Testis (tissue), 3 donors: ENCODE data around the gene MT1X. TPM values are rescaled to one million over a fixed set of nuclear protein-coding genes. Genes with fewer than 3 reads are reported as not detected.

ENCODE experiments used
- DNase-seq: peaks from one replicate; pipeline ENCODE4 v3.0.0-alpha.2; 2019
- H3K27ac ChIP-seq, 2 donors: fragments of 200-600 bp; sonication (generic); one replicate each; pipeline ENCODE4 v1.5.1; 2019
- H3K27me3 ChIP-seq: fragments of 200-600 bp; sonication (generic); one replicate; pipeline ENCODE4 v1.5.1; 2019
- H3K36me3 ChIP-seq: fragments of 200-600 bp; sonication (generic); one replicate; pipeline ENCODE4 v1.5.1; 2017; ENCODE audit warnings: low read depth; ENCODE audit errors: missing control alignments
- H3K4me1 ChIP-seq: fragments of 200-600 bp; sonication (generic); one replicate; pipeline ENCODE4 v1.5.1; 2019
- H3K4me3 ChIP-seq, 2 donors: fragments of 200-600 bp; sonication (generic); one replicate each; pipeline ENCODE4 v1.5.1; 2017 to 2019
- H3K9me3 ChIP-seq: fragments of 200-600 bp; sonication (generic); one replicate; pipeline ENCODE4 v1.5.1; 2017
- CTCF ChIP-seq, 3 experiments: fragments of 450-650 bp in 2 of 3; fragments of 200-600 bp in 1 of 3; sonication (generic) in 1 of 3; IDR thresholded peaks; one replicate each; pipeline ENCODE4 v1.5.1; 2016 to 2019; ENCODE audit warnings: antibody characterized with exemption in 3 of 3, mild to moderate bottlenecking in 2 of 3, moderate library complexity in 1 of 3
- POLR2A ChIP-seq: fragments of 450-650 bp; IDR thresholded peaks from one replicate; pipeline ENCODE4 v1.6.1; 2017; ENCODE audit warnings: antibody characterized with exemption, mild to moderate bottlenecking, moderate library complexity
- WGBS, 2 donors: methylation state at CpG; one replicate each; pipeline ENCODE4 v1.1.5; 2018; 5-methylcytosine and 5-hydroxymethylcytosine counted together
- intact Hi-C: fragments of 100-400 bp; cut with DNase I; formaldehyde crosslinking; loops from one replicate; pipeline ENCODE4 v1.15.1; 2023; ENCODE audit warnings: low total_unique reads
- polyA plus RNA-seq: library from polyadenylated mRNA; stranded (reverse); fragments of 350-450 nt; fragmentation: Illumina TruSeq; extraction: RNeasy Lipid Tissue Mini Kit (QIAGEN cat#74804); gene quantifications from one replicate; pipeline ENCODE4 v1.2.3, GENCODE V29; 2014; ENCODE audit warnings: low read depth, low replicate concordance; ENCODE audit not compliant: insufficient read depth
- total RNA-seq, 2 donors: library from RNA; depleted of rRNA; stranded (reverse); fragments of >200 nt; gene quantifications; one replicate each; pipeline ENCODE4 v1.2.3, GENCODE V29; 2016

MT1X gene
- total and polyA plus RNA-seq, 3 donors from 2014 or later: 51.7 to 180 (median 77.0) TPM

GRCh38 chr16:56684256-56684925, 2.1 kb downstream of the MT1X start:
- WGBS, 2 donors: 58 to 68% methylated on average over 4 of the region's 4 CpGs
- Histone ChIP-seq H3K4me1 (peaks cover 16% of the 10 kb centered on the region), H3K9me3 (no peaks in the 10 kb centered on the region), H3K27me3 (no peaks in the 10 kb centered on the region), H3K27ac (no peak overlapping the region), H3K36me3 (no peaks in the 10 kb centered on the region), H3K4me3 (no peak overlapping the region)
- TF ChIP-seq CTCF (IDR thresholded peaks at IDR 0.05) (no peak), POLR2A (no peak)
- no peak for DNase-seq
- intact Hi-C loops: no loop called here

- no peaks in the 10 kb centered on the region for H3K36me3 ChIP-seq
- intact Hi-C loops: no loop called here
- no peaks in the 10 kb centered on the region for H3K9me3 ChIP-seq
- no peak for TF ChIP-seq POLR2A
- TF ChIP-seq CTCF (IDR thresholded peaks at IDR 0.05): no peak
- 95 to 96% methylated on average over 4 of the region's 4 CpGs for WGBS, 2 donors
- H3K27ac ChIP-seq: no peak overlapping the region
- no peak overlapping the region for H3K4me3 ChIP-seq
- no peak for DNase-seq
- no peaks in the 10 kb centered on the region for H3K27me3 ChIP-seq
- H3K4me1 ChIP-seq: peaks cover 16% of the 10 kb centered on the region
Measured at GRCh38 chr16:56684926-56685590, 2.8 kb downstream of the MT1X start.

GRCh38 chr16:56686758-56687157, 4.5 kb downstream of the MT1X start:
- H3K27me3 ChIP-seq: no peaks in the 10 kb centered on the region
- WGBS, 2 donors: 86 to 98% methylated on average over 7 of the region's 7 CpGs
- intact Hi-C loops: no loop called here

GRCh38 chr16:56688762-56689161, 6.5 kb downstream of the MT1X start:
- intact Hi-C loops: no loop called here
- no peak for TF ChIP-seq POLR2A
- no peak for TF ChIP-seq CTCF (IDR thresholded peaks at IDR 0.05)
- DNase-seq: no peak
- H3K27ac ChIP-seq: no peak overlapping the region
- no peaks in the 10 kb centered on the region for H3K9me3 ChIP-seq
- WGBS, 2 donors: 59 to 63% methylated on average over 1 of the region's 1 CpG
- no peaks in the 10 kb centered on the region for H3K27me3 ChIP-seq
- no peaks in the 10 kb centered on the region for H3K36me3 ChIP-seq
- no peaks in the 10 kb centered on the region for H3K4me1 ChIP-seq
- no peak overlapping the region for H3K4me3 ChIP-seq

More at GRCh38 chr16:56686758-56687157, 4.5 kb downstream of the MT1X start:
- no peak for TF ChIP-seq CTCF (IDR thresholded peaks at IDR 0.05)
- no peak for TF ChIP-seq POLR2A
- Histone ChIP-seq H3K4me1 (peaks cover 11% of the 10 kb centered on the region), H3K36me3 (no peaks in the 10 kb centered on the region), H3K27ac (no peak overlapping the region), H3K9me3 (no peaks in the 10 kb centered on the region), H3K4me3 (no peak overlapping the region)
- DNase-seq: no peak

GRCh38 chr16:56689171-56689570, 6.9 kb downstream of the MT1X start:
- Histone ChIP-seq H3K27me3 (no peaks in the 10 kb centered on the region), H3K4me1 (no peaks in the 10 kb centered on the region), H3K36me3 (no peaks in the 10 kb centered on the region), H3K4me3 (no peak overlapping the region), H3K9me3 (no peaks in the 10 kb centered on the region), H3K27ac (no peak overlapping the region)
- no peak for TF ChIP-seq CTCF (IDR thresholded peaks at IDR 0.05)
- no peak for TF ChIP-seq POLR2A
- intact Hi-C loops: no loop called here
- DNase-seq: no peak
- WGBS, 2 donors: 70 to 89% methylated on average over 3 of the region's 3 CpGs
